HUES6 (cell line): Measurements from ENCODE around the gene CRYGS.

Experiments
- H3K27ac ChIP-seq: 2 replicates; pipeline ENCODE4 v1.7.0; 2013; ENCODE audit warnings: low read depth, mild to moderate bottlenecking, low read length, inconsistent platforms
- H3K27me3 ChIP-seq: 2 replicates; pipeline ENCODE4 v1.6.1; 2013; ENCODE audit warnings: low read length; ENCODE audit not compliant: control insufficient read depth, insufficient read depth
- H3K36me3 ChIP-seq: 2 replicates; pipeline ENCODE4 v1.6.1; 2013; ENCODE audit warnings: low read length; ENCODE audit not compliant: control insufficient read depth, insufficient read depth
- H3K4me1 ChIP-seq: 2 replicates; pipeline ENCODE4 v1.6.1; 2013; ENCODE audit warnings: low read length; ENCODE audit not compliant: control insufficient read depth, insufficient read depth
- H3K4me3 ChIP-seq: 2 replicates; pipeline ENCODE4 v1.5.1; 2013; ENCODE audit warnings: low read depth, low read length
- H3K9ac ChIP-seq: one replicate; pipeline ENCODE4 v1.6.1; 2013; ENCODE audit warnings: mild to moderate bottlenecking, low read length
- H3K9me3 ChIP-seq: 2 replicates; pipeline ENCODE4 v1.6.1; 2013; ENCODE audit warnings: low read depth, low read length; ENCODE audit not compliant: control insufficient read depth, insufficient read depth

The CRYGS gene

DNA sequence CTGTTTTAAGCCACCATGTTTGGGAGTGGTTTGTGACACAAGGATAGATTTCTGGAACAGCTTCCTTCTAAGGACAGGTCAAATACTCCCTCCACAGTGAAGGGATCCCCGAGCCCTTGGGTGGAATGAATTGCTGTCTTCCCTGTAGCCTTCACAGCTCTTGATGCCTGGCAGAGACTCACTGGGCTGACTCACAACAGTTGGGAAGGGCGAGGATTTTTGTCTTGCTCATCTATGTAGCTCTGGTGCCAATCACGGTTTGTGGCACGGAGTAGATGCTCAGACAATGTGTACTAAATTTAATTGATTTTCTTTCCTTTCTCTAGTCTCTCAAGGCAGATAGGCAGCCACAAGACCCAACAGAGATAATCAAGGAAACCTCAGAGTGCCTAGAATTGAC is 27.0 kb downstream of the CRYGS start:
- Histone ChIP-seq H3K4me3 (no peak overlapping the region), H3K36me3 (no peaks in the 10 kb centered on the region), H3K4me1 (no peaks in the 10 kb centered on the region), H3K9me3 (peaks cover 3% of the 10 kb centered on the region; the same call in 1 of the 2 replicates), H3K27ac (no peak overlapping the region), H3K27me3 (no peaks in the 10 kb centered on the region), H3K9ac (no peak overlapping the region)

DNA sequence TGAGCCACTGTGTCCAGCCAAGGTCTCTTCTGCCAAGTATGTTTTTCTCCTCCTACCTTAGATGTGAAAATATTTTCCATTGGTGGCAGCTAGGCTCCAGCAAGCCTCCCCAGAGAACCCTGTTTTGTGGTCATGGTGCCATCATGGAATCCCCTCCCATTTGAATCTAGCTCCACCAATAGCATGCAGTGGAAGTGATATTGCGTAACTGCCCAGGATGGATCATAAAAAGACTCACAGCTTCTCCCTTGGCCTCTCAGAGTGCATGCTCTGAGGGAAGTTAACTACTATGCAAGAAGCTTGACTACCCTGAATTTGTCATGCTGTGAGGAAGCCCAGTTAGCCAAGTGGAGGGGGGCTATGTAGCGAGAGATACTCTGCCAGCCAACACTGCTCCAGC is 27.5 kb downstream of the CRYGS start:
- H3K4me1 ChIP-seq = no peaks in the 10 kb centered on the region

DNA sequence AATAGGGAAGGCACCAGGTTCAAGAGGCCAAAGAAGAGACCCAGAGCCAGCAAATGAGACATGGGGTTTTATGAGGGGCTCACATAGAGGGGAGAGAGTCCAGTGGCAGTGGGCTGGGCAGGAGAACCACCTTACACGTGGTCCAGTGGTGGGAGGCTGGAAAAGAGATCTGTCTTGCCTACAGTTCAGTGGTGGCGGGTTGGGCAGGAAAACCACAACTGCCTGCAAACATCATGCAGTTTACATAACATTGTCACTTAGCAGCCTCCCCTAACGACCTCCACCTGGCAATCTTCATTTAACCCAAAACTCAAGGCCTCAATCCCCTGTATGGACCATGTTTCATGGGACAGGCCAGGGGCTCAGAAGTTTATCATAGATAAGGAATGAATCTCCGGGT is 29.1 kb downstream of the CRYGS start:
- no peaks in the 10 kb centered on the region for H3K27me3 ChIP-seq
- no peaks in the 10 kb centered on the region for H3K36me3 ChIP-seq
- H3K9ac ChIP-seq = no peak overlapping the region
- no peaks in the 10 kb centered on the region for H3K4me1 ChIP-seq
- no peak overlapping the region for H3K27ac ChIP-seq
- peaks cover 3% of the 10 kb centered on the region; the same call in 1 of the 2 replicates for H3K9me3 ChIP-seq
- H3K4me3 ChIP-seq = no peak overlapping the region

More for the DNA sequence above, 27.5 kb downstream of the CRYGS start:
- no peak overlapping the region for H3K9ac ChIP-seq
- H3K36me3 ChIP-seq = no peaks in the 10 kb centered on the region
- H3K27me3 ChIP-seq = no peaks in the 10 kb centered on the region
- peaks cover 3% of the 10 kb centered on the region; the same call in 1 of the 2 replicates for H3K9me3 ChIP-seq
- no peak overlapping the region for H3K4me3 ChIP-seq
- H3K27ac ChIP-seq = no peak overlapping the region

DNA sequence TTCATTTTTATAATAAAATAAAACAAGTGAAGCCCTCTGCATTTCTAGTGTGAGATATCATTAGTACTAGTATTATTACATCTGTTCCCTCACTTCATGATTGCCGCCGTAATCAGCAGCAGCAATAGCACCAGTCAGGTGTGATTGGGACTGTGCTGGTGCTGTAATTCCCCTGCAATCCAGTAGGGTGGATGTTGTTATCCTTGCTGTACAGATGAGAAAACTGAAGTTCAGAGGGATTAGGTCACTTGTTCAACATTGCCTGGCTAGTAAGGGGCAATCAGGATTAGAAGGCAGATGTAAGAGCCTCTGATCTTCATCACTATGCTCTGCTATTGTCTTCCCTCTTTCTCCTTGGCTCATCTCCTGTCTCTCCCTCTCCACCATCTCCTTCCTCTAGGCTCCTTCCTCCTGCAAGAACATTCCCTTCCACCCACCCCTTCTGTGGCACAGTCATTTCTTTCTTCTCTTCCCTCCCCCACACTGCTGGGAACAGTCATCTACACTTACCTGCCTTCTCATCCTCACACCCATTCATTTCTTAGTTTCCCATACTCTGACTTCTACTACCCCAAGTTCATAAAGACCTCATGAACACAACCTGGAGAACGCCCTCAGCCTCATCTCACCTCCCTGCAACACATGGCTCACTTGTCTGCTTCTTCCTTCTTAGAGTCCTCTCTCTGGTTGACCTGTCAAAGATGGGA is 29.7 kb downstream of the CRYGS start:
- H3K4me3 ChIP-seq = no peak overlapping the region
- H3K4me1 ChIP-seq = peaks cover under 1% of the 10 kb centered on the region; the same call in 1 of the 2 replicates
- no peaks in the 10 kb centered on the region for H3K36me3 ChIP-seq
- H3K9me3 ChIP-seq = peaks cover 3% of the 10 kb centered on the region; the same call in 1 of the 2 replicates
- H3K27ac ChIP-seq = no peak overlapping the region
- H3K9ac ChIP-seq = no peak overlapping the region
- no peaks in the 10 kb centered on the region for H3K27me3 ChIP-seq

DNA sequence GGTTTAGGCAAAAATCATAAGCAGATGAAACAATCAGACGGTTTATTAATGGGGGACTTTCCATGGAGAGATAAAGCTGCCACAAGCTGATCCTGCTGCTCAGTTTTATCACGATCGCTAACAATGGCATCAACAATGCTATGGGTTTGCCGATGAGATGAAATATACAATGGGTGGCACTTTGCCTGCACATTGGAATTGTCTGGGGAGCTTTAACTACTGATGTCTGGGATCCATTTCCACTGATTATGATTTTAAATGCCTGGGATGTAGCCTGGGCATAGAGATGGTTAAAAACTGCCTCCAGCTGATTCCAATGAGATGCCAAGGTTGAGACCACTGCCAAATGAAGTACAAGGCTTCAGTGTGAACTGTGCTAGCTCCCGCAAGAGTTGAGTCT is 30.8 kb downstream of the CRYGS start:
- Histone ChIP-seq H3K27me3 (no peaks in the 10 kb centered on the region), H3K9ac (no peak overlapping the region), H3K9me3 (peaks cover 3% of the 10 kb centered on the region; the same call in 1 of the 2 replicates), H3K36me3 (no peaks in the 10 kb centered on the region), H3K4me3 (no peak overlapping the region), H3K27ac (no peak overlapping the region), H3K4me1 (peaks cover 4% of the 10 kb centered on the region; the same call in 1 of the 2 replicates)

DNA sequence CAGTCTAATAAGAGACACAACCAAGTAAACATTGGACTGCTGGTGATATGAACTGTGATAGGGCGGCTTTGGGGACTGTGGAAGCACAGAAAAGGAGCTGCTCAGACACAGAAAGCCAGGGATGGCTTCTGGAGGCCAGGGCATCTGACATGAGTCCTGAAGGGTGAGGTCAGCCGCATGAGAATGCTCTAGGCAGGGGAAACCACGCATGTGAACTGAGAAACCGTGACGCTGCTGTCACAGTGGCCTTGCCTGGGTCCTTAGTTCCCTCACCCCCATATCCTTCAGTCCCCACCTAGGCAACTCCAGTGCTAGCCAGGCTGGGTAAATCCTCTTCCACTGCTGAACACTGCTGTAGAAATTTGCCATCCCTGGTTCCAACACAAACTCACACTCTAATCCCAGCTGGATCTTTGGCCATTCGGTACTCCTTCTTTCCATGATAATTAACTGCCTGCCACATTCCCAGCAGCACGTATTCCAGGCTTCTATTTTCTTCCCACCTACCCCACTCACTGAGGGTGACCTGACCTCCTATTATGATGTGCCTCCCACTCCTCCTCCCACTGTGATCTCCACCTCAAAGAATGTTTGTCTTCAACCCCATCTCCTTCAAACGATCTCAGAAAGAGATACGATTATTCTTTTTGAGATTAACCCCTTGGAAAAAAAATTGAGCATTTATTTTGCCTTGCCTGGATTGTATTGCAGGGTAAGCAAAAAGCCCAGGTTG is 31.4 kb downstream of the CRYGS start:
- Histone ChIP-seq H3K4me3 (no peak overlapping the region), H3K9ac (no peak overlapping the region), H3K27me3 (no peaks in the 10 kb centered on the region), H3K36me3 (no peaks in the 10 kb centered on the region), H3K9me3 (peaks cover 3% of the 10 kb centered on the region; the same call in 1 of the 2 replicates), H3K4me1 (peaks cover 4% of the 10 kb centered on the region; the same call in 1 of the 2 replicates), H3K27ac (no peak overlapping the region)

DNA sequence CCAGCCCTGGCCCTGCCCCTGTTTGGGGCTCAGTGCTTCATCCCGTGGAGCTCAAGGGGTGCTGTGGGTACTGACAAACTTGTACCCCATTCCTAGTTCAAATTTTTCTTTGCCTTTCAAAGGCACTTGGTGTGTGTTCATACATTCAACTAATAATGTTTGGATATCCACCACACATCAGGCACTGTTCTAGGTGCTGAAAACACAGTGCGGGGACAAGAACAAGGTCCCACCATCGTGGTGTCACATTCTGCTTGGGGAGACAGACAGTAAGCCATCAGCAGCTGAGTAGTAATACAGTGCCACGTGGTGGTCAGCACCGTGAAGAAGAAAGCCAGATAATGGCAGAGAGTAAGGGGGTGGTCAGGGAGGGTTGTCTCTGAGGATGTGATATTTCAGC is 32.5 kb downstream of the CRYGS start:
- Histone ChIP-seq H3K36me3 (no peaks in the 10 kb centered on the region), H3K9ac (no peak overlapping the region), H3K4me3 (no peak overlapping the region), H3K27ac (no peak overlapping the region), H3K9me3 (peaks cover under 1% of the 10 kb centered on the region; the same call in 1 of the 2 replicates), H3K27me3 (no peaks in the 10 kb centered on the region), H3K4me1 (peaks cover 4% of the 10 kb centered on the region; the same call in 1 of the 2 replicates)

DNA sequence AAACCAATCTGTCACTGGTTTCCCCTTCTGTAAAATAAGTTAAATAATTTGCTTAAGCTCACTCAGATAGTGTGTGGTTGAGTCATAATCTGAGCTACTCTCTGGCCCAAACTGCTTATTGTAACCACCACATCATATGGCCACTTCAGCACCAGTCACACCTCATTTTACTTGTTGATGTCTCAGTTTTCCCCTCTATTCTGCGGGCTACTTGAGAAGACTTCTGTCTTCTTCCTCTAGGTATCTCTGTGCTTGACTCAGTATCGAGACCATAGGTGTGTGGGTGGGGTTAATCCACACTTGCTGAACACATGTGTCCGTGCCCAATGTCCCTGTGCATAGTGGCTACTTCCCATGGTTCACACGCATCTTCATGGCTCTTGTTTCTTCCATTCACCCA is 32.9 kb downstream of the CRYGS start:
- H3K36me3 ChIP-seq = no peaks in the 10 kb centered on the region
- H3K4me1 ChIP-seq = peaks cover 4% of the 10 kb centered on the region; the same call in 1 of the 2 replicates
- H3K4me3 ChIP-seq = no peak overlapping the region
- no peaks in the 10 kb centered on the region for H3K9me3 ChIP-seq
- no peak overlapping the region for H3K27ac ChIP-seq
- H3K9ac ChIP-seq = no peak overlapping the region
- H3K27me3 ChIP-seq = no peaks in the 10 kb centered on the region

GRCh38 chr3:186510374-186511079 is 33.7 kb downstream of the CRYGS start:
- Histone ChIP-seq H3K27ac (no peak overlapping the region), H3K36me3 (no peaks in the 10 kb centered on the region), H3K27me3 (no peaks in the 10 kb centered on the region), H3K9ac (no peak overlapping the region), H3K9me3 (no peaks in the 10 kb centered on the region), H3K4me1 (peaks cover 4% of the 10 kb centered on the region; the same call in 1 of the 2 replicates), H3K4me3 (no peak overlapping the region)

DNA sequence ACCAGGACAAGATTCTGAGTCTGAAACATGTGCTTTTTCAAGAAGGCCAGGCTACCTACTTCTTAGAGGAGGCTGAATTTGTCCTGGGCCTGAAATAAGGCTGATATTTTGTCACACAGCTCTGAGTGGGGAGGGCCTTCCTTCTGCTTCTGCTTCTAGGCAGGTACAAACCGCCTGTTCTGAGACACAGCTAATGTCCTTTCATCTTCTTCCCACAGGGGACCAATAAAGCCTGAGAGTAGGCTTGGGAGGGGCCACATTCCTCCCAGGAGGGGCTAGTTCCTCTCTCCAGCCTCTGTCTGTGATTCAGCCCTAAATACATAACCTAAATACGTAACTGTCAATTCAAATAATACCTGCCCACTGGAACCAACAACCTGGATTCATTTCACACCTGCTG is 34.8 kb downstream of the CRYGS start:
- Histone ChIP-seq H3K9me3 (no peaks in the 10 kb centered on the region), H3K4me1 (peaks cover 4% of the 10 kb centered on the region; the same call in 1 of the 2 replicates), H3K9ac (no peak overlapping the region), H3K27me3 (no peaks in the 10 kb centered on the region), H3K4me3 (no peak overlapping the region), H3K27ac (no peak overlapping the region), H3K36me3 (no peaks in the 10 kb centered on the region)
